ENCODE results near the gene RALY.

The RALY gene

DNA sequence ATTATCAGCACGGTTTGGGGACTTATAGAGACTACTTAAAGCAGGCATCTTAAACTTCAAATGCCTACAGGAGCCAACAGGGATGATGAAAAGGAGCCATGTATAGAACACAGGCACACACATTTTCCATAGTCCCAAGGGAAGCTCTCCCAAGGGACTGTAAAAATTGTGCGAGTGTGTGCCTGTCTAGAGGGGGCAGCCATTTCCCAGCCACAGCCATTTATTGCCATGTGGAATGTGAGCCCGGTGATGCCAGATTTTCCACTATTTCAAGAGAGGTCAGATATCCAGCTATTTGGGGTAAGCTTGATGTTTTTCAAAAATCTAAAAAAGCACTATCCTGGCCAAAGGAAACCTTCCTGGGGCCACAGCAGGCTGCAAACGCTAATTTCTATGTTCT is 24.1 kb upstream of the RALY start:
- 94 to 98% methylated on average over 4 of the region's 4 CpGs for WGBS, 2 experiments

GRCh38 chr20:33970229-33970628 is 23.5 kb upstream of the RALY start:
- Histone ChIP-seq H3K9me3 (ENCODE audit: control insufficient read depth, low read length) (peaks cover 2% of the 10 kb centered on the region), H3K4me3 (ENCODE audit: insufficient read depth, low read depth, low read length) (no peak overlapping the region), H3K36me3 (ENCODE audit: control insufficient read depth, insufficient read depth, low read length) (no peaks in the 10 kb centered on the region), H3K27me3 (ENCODE audit: control insufficient read depth, insufficient read depth, low read length, poor library complexity, severe bottlenecking) (no peaks in the 10 kb centered on the region), H3K27ac (ENCODE audit: insufficient read depth, low read depth, low read length, poor library complexity, severe bottlenecking) (no peak overlapping the region), H3K4me1 (ENCODE audit: control insufficient read depth, insufficient read depth, low read length) (no peaks in the 10 kb centered on the region)
- WGBS, 2 experiments: 87 to 93% methylated on average over 2 of the region's 2 CpGs

More for the DNA sequence above, 24.1 kb upstream of the RALY start:
- Histone ChIP-seq H3K27me3 (ENCODE audit: control insufficient read depth, insufficient read depth, low read length, poor library complexity, severe bottlenecking) (no peaks in the 10 kb centered on the region), H3K36me3 (ENCODE audit: control insufficient read depth, insufficient read depth, low read length) (no peaks in the 10 kb centered on the region), H3K9me3 (ENCODE audit: control insufficient read depth, low read length) (peaks cover 2% of the 10 kb centered on the region), H3K27ac (ENCODE audit: insufficient read depth, low read depth, low read length, poor library complexity, severe bottlenecking) (no peak overlapping the region), H3K4me1 (ENCODE audit: control insufficient read depth, insufficient read depth, low read length) (no peaks in the 10 kb centered on the region), H3K4me3 (ENCODE audit: insufficient read depth, low read depth, low read length) (no peak overlapping the region)

- 92 to 95% methylated on average over 6 of the region's 6 CpGs for WGBS, 2 experiments
- H3K9me3 ChIP-seq (ENCODE audit: control insufficient read depth, low read length): peaks cover 2% of the 10 kb centered on the region
- no peaks in the 10 kb centered on the region for H3K27me3 ChIP-seq (ENCODE audit: control insufficient read depth, insufficient read depth, low read length, poor library complexity, severe bottlenecking)
- no peaks in the 10 kb centered on the region for H3K36me3 ChIP-seq (ENCODE audit: control insufficient read depth, insufficient read depth, low read length)
- H3K4me1 ChIP-seq (ENCODE audit: control insufficient read depth, insufficient read depth, low read length): no peaks in the 10 kb centered on the region
- no peak overlapping the region for H3K27ac ChIP-seq (ENCODE audit: insufficient read depth, low read depth, low read length, poor library complexity, severe bottlenecking)
- H3K4me3 ChIP-seq (ENCODE audit: insufficient read depth, low read depth, low read length): no peak overlapping the region
Measured at GRCh38 chr20:33971147-33971975, 22.4 kb upstream of the RALY start.

GRCh38 chr20:33976959-33977358 is 16.8 kb upstream of the RALY start:
- no peak overlapping the region for H3K27ac ChIP-seq (ENCODE audit: insufficient read depth, low read depth, low read length, poor library complexity, severe bottlenecking)
- no peaks in the 10 kb centered on the region for H3K9me3 ChIP-seq (ENCODE audit: control insufficient read depth, low read length)
- no peaks in the 10 kb centered on the region for H3K4me1 ChIP-seq (ENCODE audit: control insufficient read depth, insufficient read depth, low read length)
- no peaks in the 10 kb centered on the region for H3K36me3 ChIP-seq (ENCODE audit: control insufficient read depth, insufficient read depth, low read length)
- H3K4me3 ChIP-seq (ENCODE audit: insufficient read depth, low read depth, low read length): no peak overlapping the region
- H3K27me3 ChIP-seq (ENCODE audit: control insufficient read depth, insufficient read depth, low read length, poor library complexity, severe bottlenecking): no peaks in the 10 kb centered on the region

DNA sequence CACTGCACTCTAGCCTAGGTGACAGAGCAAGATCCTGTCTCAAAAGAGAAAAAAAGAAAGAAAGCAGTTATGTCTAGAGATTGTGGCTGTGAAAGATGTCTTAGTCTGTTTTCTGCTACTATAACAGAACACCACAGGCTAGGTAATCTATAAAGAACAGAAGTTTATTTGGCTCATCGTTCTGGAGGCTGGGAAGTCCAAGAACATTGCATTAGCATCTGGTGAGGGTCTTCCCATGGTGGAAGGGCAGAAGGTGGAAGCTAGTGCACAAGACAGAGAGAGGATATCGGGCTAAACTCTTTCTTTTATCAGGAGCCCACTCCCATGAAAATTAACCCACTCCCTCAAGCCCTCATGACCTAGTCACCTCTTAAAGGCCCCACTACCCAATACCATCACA is 16.2 kb upstream of the RALY start:
- Histone ChIP-seq H3K4me1 (ENCODE audit: control insufficient read depth, insufficient read depth, low read length) (no peaks in the 10 kb centered on the region), H3K9me3 (ENCODE audit: control insufficient read depth, low read length) (no peaks in the 10 kb centered on the region), H3K27me3 (ENCODE audit: control insufficient read depth, insufficient read depth, low read length, poor library complexity, severe bottlenecking) (no peaks in the 10 kb centered on the region), H3K36me3 (ENCODE audit: control insufficient read depth, insufficient read depth, low read length) (no peaks in the 10 kb centered on the region), H3K27ac (ENCODE audit: insufficient read depth, low read depth, low read length, poor library complexity, severe bottlenecking) (no peak overlapping the region), H3K4me3 (ENCODE audit: insufficient read depth, low read depth, low read length) (no peak overlapping the region)
- WGBS, 2 experiments: 97 to 100% methylated on average over 2 of the region's 2 CpGs

GRCh38 chr20:33979094-33979493 is 14.6 kb upstream of the RALY start:
- Histone ChIP-seq H3K27me3 (ENCODE audit: control insufficient read depth, insufficient read depth, low read length, poor library complexity, severe bottlenecking) (no peaks in the 10 kb centered on the region), H3K9me3 (ENCODE audit: control insufficient read depth, low read length) (no peaks in the 10 kb centered on the region), H3K36me3 (ENCODE audit: control insufficient read depth, insufficient read depth, low read length) (no peaks in the 10 kb centered on the region), H3K27ac (ENCODE audit: insufficient read depth, low read depth, low read length, poor library complexity, severe bottlenecking) (no peak overlapping the region), H3K4me3 (ENCODE audit: insufficient read depth, low read depth, low read length) (no peak overlapping the region), H3K4me1 (ENCODE audit: control insufficient read depth, insufficient read depth, low read length) (no peaks in the 10 kb centered on the region)
- WGBS, 2 experiments: 80 to 86% methylated on average over 2 of the region's 2 CpGs

GRCh38 chr20:33981347-33981746 is 12.4 kb upstream of the RALY start:
- Histone ChIP-seq H3K4me1 (ENCODE audit: control insufficient read depth, insufficient read depth, low read length) (no peaks in the 10 kb centered on the region), H3K27ac (ENCODE audit: insufficient read depth, low read depth, low read length, poor library complexity, severe bottlenecking) (no peak overlapping the region), H3K36me3 (ENCODE audit: control insufficient read depth, insufficient read depth, low read length) (no peaks in the 10 kb centered on the region), H3K27me3 (ENCODE audit: control insufficient read depth, insufficient read depth, low read length, poor library complexity, severe bottlenecking) (no peaks in the 10 kb centered on the region), H3K9me3 (ENCODE audit: control insufficient read depth, low read length) (no peaks in the 10 kb centered on the region), H3K4me3 (ENCODE audit: insufficient read depth, low read depth, low read length) (no peak overlapping the region)
- 96 to 97% methylated on average over 7 of the region's 7 CpGs for WGBS, 2 experiments

DNA sequence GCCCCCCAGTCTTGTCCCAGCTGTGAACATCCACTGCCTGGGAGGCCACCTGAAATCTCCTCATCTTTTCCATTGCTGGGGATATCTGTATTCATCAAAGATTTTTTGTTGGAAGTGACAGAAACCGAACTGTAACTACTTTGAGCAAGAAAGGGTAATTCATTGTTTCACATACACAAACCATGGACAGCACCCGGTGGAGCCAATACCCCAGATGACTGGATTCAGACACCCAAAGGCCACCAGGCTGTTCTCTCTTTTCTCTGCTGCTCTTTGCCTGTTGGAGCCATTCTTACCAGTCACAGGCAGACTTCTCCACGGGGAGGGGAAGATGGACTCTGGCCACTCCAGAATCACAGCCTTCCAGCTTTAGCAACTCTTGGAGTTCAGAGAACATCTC is 11.7 kb upstream of the RALY start:
- no peak overlapping the region for H3K27ac ChIP-seq (ENCODE audit: insufficient read depth, low read depth, low read length, poor library complexity, severe bottlenecking)
- no peaks in the 10 kb centered on the region for H3K9me3 ChIP-seq (ENCODE audit: control insufficient read depth, low read length)
- H3K4me3 ChIP-seq (ENCODE audit: insufficient read depth, low read depth, low read length): no peak overlapping the region
- H3K4me1 ChIP-seq (ENCODE audit: control insufficient read depth, insufficient read depth, low read length): no peaks in the 10 kb centered on the region
- H3K27me3 ChIP-seq (ENCODE audit: control insufficient read depth, insufficient read depth, low read length, poor library complexity, severe bottlenecking): no peaks in the 10 kb centered on the region
- H3K36me3 ChIP-seq (ENCODE audit: control insufficient read depth, insufficient read depth, low read length): no peaks in the 10 kb centered on the region
- WGBS, 2 experiments: 91 to 95% methylated on average over 3 of the region's 3 CpGs

GRCh38 chr20:33983371-33983770 is 10.3 kb upstream of the RALY start:
- no peaks in the 10 kb centered on the region for H3K4me1 ChIP-seq (ENCODE audit: control insufficient read depth, insufficient read depth, low read length)
- WGBS, 2 experiments: 87 to 95% methylated on average over 5 of the region's 5 CpGs
- no peaks in the 10 kb centered on the region for H3K36me3 ChIP-seq (ENCODE audit: control insufficient read depth, insufficient read depth, low read length)
- H3K27me3 ChIP-seq (ENCODE audit: control insufficient read depth, insufficient read depth, low read length, poor library complexity, severe bottlenecking): no peaks in the 10 kb centered on the region
- H3K27ac ChIP-seq (ENCODE audit: insufficient read depth, low read depth, low read length, poor library complexity, severe bottlenecking): no peak overlapping the region
- no peak overlapping the region for H3K4me3 ChIP-seq (ENCODE audit: insufficient read depth, low read depth, low read length)
- no peaks in the 10 kb centered on the region for H3K9me3 ChIP-seq (ENCODE audit: control insufficient read depth, low read length)

GRCh38 chr20:33984182-33984719 is 9.5 kb upstream of the RALY start:
- Histone ChIP-seq H3K4me1 (ENCODE audit: control insufficient read depth, insufficient read depth, low read length) (no peaks in the 10 kb centered on the region), H3K27ac (ENCODE audit: insufficient read depth, low read depth, low read length, poor library complexity, severe bottlenecking) (no peak overlapping the region), H3K9me3 (ENCODE audit: control insufficient read depth, low read length) (no peaks in the 10 kb centered on the region), H3K4me3 (ENCODE audit: insufficient read depth, low read depth, low read length) (no peak overlapping the region), H3K36me3 (ENCODE audit: control insufficient read depth, insufficient read depth, low read length) (no peaks in the 10 kb centered on the region), H3K27me3 (ENCODE audit: control insufficient read depth, insufficient read depth, low read length, poor library complexity, severe bottlenecking) (no peaks in the 10 kb centered on the region)
- WGBS, 2 experiments: 77 to 80% methylated on average over 7 of the region's 7 CpGs

Measured in ectodermal cell (in vitro differentiated cells).